Astrocyte of the spinal cord (primary cell): ENCODE measurements around the gene ARHGEF7.

Experiments used
- DNase-seq: peaks from one replicate; pipeline ENCODE4 v3.0.0; 2011; ENCODE audit warnings: low read depth, low spot score
- H3K4me3 ChIP-seq: 2 replicates; pipeline ENCODE4 v1.5.1; 2011; ENCODE audit warnings: low read depth, mild to moderate bottlenecking, low read length, moderate library complexity
- in situ Hi-C: cut with HindIII; loops from 2 replicates; pipeline ENCODE4 v1.10.0; 2017; ENCODE audit warnings: low sequenced_read_pairs
- TF ChIP-seq, protein P1 (sequence below): IDR thresholded peaks from 2 replicates; pipeline ENCODE4 v1.5.1; 2012; ENCODE audit warnings: low read depth, mild to moderate bottlenecking, low read length, inconsistent platforms

The ARHGEF7 gene

DNA sequence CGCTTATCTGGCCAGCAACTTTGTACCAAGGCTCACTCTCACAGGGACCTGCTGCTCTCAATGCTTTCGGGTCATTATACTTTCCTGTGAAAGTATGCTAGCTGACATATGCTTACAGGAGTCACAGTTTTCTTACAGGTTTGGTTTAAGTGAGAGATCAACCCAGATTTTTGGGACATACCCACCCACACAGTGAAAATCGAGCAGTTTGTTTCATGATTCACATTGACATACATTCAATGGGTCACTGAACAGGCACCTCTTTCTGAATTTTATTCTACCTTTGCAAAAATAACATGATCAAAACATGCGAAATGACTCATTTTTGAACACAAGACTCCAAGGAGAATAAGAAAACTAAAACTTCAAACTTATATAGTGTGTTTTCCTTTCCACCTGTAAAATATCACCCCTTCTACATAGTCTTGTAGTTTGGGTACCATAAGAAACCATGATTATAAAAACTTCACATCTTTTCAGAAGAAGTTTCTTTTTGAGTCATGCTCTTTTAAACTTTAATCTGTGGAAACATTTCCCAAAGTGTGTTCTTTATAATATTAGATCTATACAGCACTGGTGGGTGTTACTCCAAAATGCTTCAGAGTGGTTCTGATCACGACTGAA is 161.0 kb downstream of the ARHGEF7 start:
- in situ Hi-C loops: no loop called here
- no peak overlapping the region for H3K4me3 ChIP-seq
- DNase-seq: no peak
- TF ChIP-seq, protein P1, sequence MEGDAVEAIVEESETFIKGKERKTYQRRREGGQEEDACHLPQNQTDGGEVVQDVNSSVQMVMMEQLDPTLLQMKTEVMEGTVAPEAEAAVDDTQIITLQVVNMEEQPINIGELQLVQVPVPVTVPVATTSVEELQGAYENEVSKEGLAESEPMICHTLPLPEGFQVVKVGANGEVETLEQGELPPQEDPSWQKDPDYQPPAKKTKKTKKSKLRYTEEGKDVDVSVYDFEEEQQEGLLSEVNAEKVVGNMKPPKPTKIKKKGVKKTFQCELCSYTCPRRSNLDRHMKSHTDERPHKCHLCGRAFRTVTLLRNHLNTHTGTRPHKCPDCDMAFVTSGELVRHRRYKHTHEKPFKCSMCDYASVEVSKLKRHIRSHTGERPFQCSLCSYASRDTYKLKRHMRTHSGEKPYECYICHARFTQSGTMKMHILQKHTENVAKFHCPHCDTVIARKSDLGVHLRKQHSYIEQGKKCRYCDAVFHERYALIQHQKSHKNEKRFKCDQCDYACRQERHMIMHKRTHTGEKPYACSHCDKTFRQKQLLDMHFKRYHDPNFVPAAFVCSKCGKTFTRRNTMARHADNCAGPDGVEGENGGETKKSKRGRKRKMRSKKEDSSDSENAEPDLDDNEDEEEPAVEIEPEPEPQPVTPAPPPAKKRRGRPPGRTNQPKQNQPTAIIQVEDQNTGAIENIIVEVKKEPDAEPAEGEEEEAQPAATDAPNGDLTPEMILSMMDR: no peak

DNA sequence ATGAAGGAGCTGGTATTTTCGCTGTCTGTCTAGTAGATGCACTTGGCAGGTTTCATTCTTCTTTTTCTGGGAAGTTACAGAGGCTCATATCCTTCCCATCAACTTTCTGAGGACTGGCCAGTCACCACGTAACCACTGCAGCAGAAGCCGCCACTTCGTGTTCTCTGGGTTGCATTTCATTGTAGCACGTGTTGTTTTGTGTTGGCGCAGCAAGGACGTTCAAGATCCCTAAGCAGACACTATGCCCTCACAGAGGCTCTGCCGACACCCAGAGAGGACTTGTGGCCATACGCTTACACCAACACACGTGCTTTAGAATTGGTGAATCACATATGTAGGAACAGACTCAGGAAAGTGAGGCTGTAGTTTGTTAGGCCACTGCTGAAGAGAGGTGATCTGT is 163.1 kb downstream of the ARHGEF7 start:
- no peak for DNase-seq
- in situ Hi-C loops: no loop called here
- no peak overlapping the region for H3K4me3 ChIP-seq
- TF ChIP-seq, protein P1: no peak

DNA sequence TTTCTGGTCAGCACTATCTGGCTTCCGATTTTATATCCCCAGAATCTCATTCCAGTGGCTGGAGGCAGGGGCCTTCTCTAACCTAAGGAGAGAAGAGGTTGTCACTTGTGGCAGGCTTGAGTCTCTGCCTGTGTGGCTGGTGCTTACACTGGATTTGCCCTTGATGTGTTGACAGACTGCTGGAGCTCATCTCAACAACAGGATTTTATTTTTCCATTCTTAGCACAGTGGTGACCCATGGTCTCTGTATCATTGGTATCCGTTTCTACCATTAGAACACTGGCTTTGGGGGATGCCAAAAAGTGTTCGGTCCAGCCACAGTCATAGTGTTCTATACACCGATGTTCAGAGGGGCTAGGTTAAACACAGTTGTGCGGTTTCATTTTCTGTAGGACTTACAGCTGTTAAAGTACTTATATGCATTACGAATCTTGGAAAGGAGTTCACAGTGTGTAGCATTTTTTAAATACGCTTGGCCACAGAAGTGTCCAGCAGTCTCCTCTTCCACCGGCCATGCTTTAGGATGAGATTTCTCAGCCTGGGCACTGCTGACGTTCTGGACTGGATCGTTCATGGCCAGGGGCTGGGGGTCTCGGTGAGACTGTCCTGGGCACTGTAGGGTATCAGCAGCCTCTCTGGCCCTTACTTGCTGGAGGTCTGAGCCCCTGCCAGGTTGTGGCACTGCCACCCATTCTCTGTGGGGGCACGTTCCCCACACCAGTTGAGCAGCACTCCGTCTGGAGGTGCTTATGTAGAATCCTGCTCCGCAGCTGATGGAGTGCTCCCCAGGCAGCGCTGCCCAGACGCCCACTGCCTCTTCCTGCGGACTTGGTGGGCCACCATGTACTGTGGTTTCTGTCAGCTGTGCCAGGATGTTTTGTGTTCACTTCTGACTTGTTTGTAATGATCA is 163.9 kb downstream of the ARHGEF7 start:
- DNase-seq: no peak
- TF ChIP-seq, protein P1: no peak
- no peak overlapping the region for H3K4me3 ChIP-seq
- in situ Hi-C loops: no loop called here

DNA sequence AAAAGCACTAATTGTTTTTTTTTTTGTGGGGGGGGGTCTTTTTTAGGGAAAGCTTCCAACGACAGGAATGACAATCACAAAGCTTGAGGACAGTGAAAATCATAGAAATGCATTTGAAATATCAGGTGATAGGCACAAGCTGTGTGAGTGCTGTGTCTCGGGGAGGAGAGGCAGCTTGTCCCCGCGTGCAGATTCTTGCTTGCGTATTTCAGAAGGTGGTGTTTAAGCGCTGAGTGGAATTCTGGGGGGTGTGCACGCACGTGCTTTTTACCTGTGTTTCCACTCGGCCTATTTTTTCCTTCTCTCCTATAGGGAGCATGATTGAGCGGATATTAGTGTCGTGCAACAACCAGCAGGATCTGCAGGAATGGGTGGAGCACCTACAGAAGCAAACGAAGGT is 165.1 kb downstream of the ARHGEF7 start:
- TF ChIP-seq, protein P1: no peak
- in situ Hi-C loops: no loop called here
- DNase-seq: no peak
- H3K4me3 ChIP-seq: no peak overlapping the region

DNA sequence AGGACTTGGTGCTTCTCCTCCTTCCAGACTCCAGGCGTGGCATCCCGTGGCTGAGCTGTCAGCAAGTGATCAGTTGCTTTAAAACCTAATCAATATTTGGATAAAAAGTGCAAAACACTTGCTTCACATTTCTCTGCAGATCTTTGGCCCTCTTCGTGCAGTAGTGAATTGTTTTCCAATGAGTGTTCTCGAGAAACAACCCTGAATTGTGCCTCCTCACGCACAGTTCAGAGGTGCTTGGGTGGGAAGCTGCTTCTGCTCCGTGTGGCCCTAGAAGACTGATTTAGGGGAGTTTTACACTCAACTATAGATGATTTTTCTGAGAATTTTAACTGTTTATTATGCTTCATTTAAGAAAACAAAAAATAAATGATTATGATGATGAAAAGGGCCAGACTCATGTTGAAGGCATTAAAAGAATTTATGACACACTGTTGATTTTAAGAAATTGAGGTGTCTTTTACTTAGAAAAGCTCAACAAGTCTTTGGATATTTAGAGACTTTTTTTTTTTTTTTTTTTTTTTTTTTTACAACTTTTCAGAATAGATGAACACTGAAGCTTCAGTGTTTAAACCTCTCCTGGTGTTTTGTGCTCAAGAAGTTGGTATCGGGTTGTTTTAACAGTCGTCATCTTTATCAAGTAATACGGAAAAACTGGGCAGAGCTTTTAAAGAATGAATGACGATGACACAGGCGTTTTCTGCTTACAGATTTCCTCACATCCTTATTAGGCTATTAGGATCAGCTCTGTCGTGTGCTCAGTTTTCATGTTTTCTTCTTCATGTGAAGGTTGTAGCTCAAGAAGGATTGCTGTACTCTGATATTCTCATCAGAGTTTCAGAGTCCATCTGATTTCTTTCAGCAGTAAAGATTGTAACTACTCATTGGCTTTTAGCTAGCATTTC is 165.8 kb downstream of the ARHGEF7 start:
- TF ChIP-seq, protein P1: no peak

DNA sequence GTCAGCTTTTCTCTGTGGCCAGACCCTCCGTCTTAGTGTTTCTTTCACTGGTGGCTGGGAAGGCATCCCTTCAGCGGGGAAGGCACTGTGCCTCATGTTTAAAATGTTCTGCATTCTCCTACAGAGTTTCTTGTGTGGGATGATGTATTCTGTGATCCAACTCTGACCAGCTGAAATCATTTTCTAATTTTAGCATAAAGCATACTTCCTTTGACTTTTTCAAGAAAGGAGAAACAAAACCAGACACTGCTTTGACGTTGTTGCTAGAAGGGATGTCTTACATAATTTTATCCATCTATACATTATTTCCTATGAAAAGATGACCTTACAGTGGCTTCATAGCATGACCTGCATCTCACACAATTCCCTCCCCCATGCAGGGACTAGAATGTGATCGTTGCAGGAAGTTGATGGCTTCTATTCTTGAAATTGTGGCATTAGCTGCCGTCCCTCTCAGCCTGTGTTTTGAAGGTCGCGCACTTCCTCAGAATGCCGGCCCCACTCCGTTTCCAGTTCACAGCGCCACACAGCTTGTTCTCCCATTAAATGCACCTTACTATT is 166.7 kb downstream of the ARHGEF7 start:
- DNase-seq: peak; percentile 73
- H3K4me3 ChIP-seq: no peak overlapping the region
- TF ChIP-seq, protein P1: no peak
- in situ Hi-C loops: no loop called here

More for the DNA sequence above, 165.8 kb downstream of the ARHGEF7 start:
- H3K4me3 ChIP-seq: no peak overlapping the region
- in situ Hi-C loops: no loop called here
- peak; percentile 63 for DNase-seq
